IMR-90 (cell line): ENCODE data around the gene SCGB1C1. TPM values are rescaled to one million over a fixed set of nuclear protein-coding genes. Genes with fewer than 3 reads are reported as not detected.

Experiments
- ATAC-seq: fragments of 200-7000 bp; cut with Tn5 transposase; 2 replicates; pipeline ENCODE4 v1.9.1; 2020; ENCODE audit warnings: low read depth, mild to moderate bottlenecking, moderate library complexity
- BruUV-seq: library from RNA; stranded (reverse); fragments of 400-500 nt; replicated peaks from 2 replicates; lab custom pipeline; 2021; lab: Mats Ljungman, UMichigan
- CTCF ChIA-PET: fragments of 300-600 bp; formaldehyde crosslinking; extraction: SDS; loops from one replicate; lab custom pipeline; 2021; ENCODE audit warnings: antibody characterized with exemption; lab: Yijun Ruan, JAX
- POLR2A ChIA-PET: fragments of 300-600 bp; sonication (Branson Sonifier 250); formaldehyde crosslinking; loops from one replicate; lab custom pipeline; 2022; ENCODE audit warnings: antibody characterized with exemption; ENCODE audit not compliant: unreplicated experiment; lab: Charles Lee
- DNase-seq: peaks from one replicate; pipeline ENCODE4 v3.0.0; 2013
- H2AFZ ChIP-seq: replicated peaks from 2 replicates; pipeline ENCODE3; 2013; ENCODE audit warnings: low read length, mild to moderate bottlenecking; ENCODE audit not compliant: poor library complexity
- H2AK5ac ChIP-seq: 2 replicates; pipeline ENCODE4 v1.6.1; 2013; ENCODE audit warnings: low read depth, low read length, inconsistent platforms
- H2AK9ac ChIP-seq: replicated peaks from 2 replicates; pipeline ENCODE3; 2013; ENCODE audit warnings: mild to moderate bottlenecking, low read depth, low read length, moderate library complexity; ENCODE audit not compliant: poor library complexity
- H2BK120ac ChIP-seq: 2 replicates; pipeline ENCODE4 v1.6.1; 2013; ENCODE audit warnings: low read depth, low read length, inconsistent platforms
- H2BK15ac ChIP-seq: 3 replicates; pipeline ENCODE4 v1.6.1; 2013; ENCODE audit warnings: low read depth, low read length, inconsistent platforms
- H2BK20ac ChIP-seq: 2 replicates; pipeline ENCODE4 v1.6.1; 2013; ENCODE audit warnings: low read depth, mild to moderate bottlenecking, inconsistent platforms, low read length, moderate library complexity
- H2BK5ac ChIP-seq: 2 replicates; pipeline ENCODE4 v1.6.1; 2013; ENCODE audit warnings: mild to moderate bottlenecking, low read depth, low read length, inconsistent platforms; ENCODE audit not compliant: poor library complexity, severe bottlenecking
- H3K14ac ChIP-seq: replicated peaks from 2 replicates; pipeline ENCODE4 v1.6.1; 2013; ENCODE audit warnings: low read depth, low read length, inconsistent platforms
- H3K18ac ChIP-seq: 2 replicates; pipeline ENCODE4 v1.6.1; 2013; ENCODE audit warnings: low read depth, low read length, control low read depth
- H3K23ac ChIP-seq: 2 replicates; pipeline ENCODE4 v1.6.1; 2013; ENCODE audit warnings: low read depth, low read length, inconsistent platforms
- H3K27ac ChIP-seq: 2 replicates; pipeline ENCODE4 v1.5.1; 2013; ENCODE audit warnings: mild to moderate bottlenecking, control low read depth, low read length; ENCODE audit not compliant: insufficient read depth
- H3K27me3 ChIP-seq: 2 replicates; pipeline ENCODE4 v1.6.1; 2013; ENCODE audit warnings: low read length; ENCODE audit not compliant: control insufficient read depth, insufficient read depth
- H3K36me3 ChIP-seq: 2 replicates; pipeline ENCODE4 v1.6.1; 2013; ENCODE audit warnings: low read length, mixed read lengths; ENCODE audit not compliant: control insufficient read depth, insufficient read depth
- H3K4ac ChIP-seq: 2 replicates; pipeline ENCODE4 v1.6.1; 2013; ENCODE audit warnings: low read depth, low read length, inconsistent platforms
- H3K4me1 ChIP-seq: 2 replicates; pipeline ENCODE4 v1.6.1; 2013; ENCODE audit warnings: low read length, mixed read lengths; ENCODE audit not compliant: control insufficient read depth, insufficient read depth
- H3K4me2 ChIP-seq: 2 replicates; pipeline ENCODE4 v1.6.1; 2013; ENCODE audit warnings: low read depth, mild to moderate bottlenecking, control low read depth, low read length, moderate library complexity
- H3K4me3 ChIP-seq: 2 replicates; pipeline ENCODE4 v1.5.1; 2013; ENCODE audit warnings: low read depth, mild to moderate bottlenecking, control low read depth, low read length, moderate library complexity; ENCODE audit not compliant: insufficient read depth
- H3K56ac ChIP-seq: 2 replicates; pipeline ENCODE4 v1.6.1; 2013; ENCODE audit warnings: low read length, inconsistent platforms; ENCODE audit not compliant: insufficient read depth; ENCODE audit errors: extremely low read depth
- H3K79me1 ChIP-seq, 2 experiments: 2 replicates each; pipeline ENCODE4 v1.6.1; 2013; ENCODE audit warnings: low read length in 2 of 2, inconsistent platforms in 1 of 2, low read depth in 1 of 2
- H3K9ac ChIP-seq: 2 replicates; pipeline ENCODE4 v1.6.1; 2013; ENCODE audit warnings: low read depth, low read length, control low read depth
- H3K9me1 ChIP-seq: 2 replicates; pipeline ENCODE4 v1.6.1; 2013; ENCODE audit warnings: low read length, inconsistent platforms; ENCODE audit not compliant: insufficient read depth
- H3K9me3 ChIP-seq: 2 replicates; pipeline ENCODE4 v1.6.1; 2013; ENCODE audit warnings: low read length; ENCODE audit not compliant: control insufficient read depth, insufficient read depth
- H4K20me1 ChIP-seq: 2 replicates; pipeline ENCODE4 v1.6.1; 2013; ENCODE audit warnings: low read length, inconsistent platforms; ENCODE audit not compliant: insufficient read depth
- H4K5ac ChIP-seq: 2 replicates; pipeline ENCODE4 v1.6.1; 2013; ENCODE audit warnings: mild to moderate bottlenecking, low read depth, low read length, control low read depth
- H4K8ac ChIP-seq, 2 experiments: 2 replicates each; pipeline ENCODE4 v1.6.1; 2013; ENCODE audit warnings: low read depth in 2 of 2, low read length in 2 of 2, control low read depth in 1 of 2, inconsistent platforms in 1 of 2
- H4K91ac ChIP-seq: 2 replicates; pipeline ENCODE4 v1.6.1; 2013; ENCODE audit warnings: low read depth, low read length, inconsistent platforms; ENCODE audit not compliant: insufficient read depth
- MAZ ChIP-seq: IDR thresholded peaks from 2 replicates; pipeline ENCODE4 v1.6.1; 2012; ENCODE audit warnings: low read depth, mild to moderate bottlenecking, low read length, improper control_type of control experiment, moderate library complexity, borderline replicate concordance
- RCOR1 ChIP-seq: IDR thresholded peaks from 2 replicates; pipeline ENCODE4 v1.6.1; 2012; ENCODE audit warnings: mild to moderate bottlenecking, low read length, improper control_type of control experiment; ENCODE audit not compliant: insufficient replicate concordance
- WGBS, 2 experiments: methylation state at CpG; one replicate each; pipeline versions ENCODE4 v1.1.5 to v1.1.7; 2013; ENCODE audit warnings: missing lambda C conversion rate in 2 of 2; ENCODE audit not compliant: insufficient read length in 1 of 2; ENCODE audit errors: extremely low coverage in 2 of 2; 5-methylcytosine and 5-hydroxymethylcytosine counted together
- dilution Hi-C: fragments of 300-500 bp; cut with HindIII; formaldehyde crosslinking; loops from one replicate; pipeline ENCODE4 v1.14.3; 2018; ENCODE audit warnings: low sequenced_read_pairs; ENCODE audit not compliant: unreplicated experiment
- in situ Hi-C: fragments of 300-500 bp; cut with MboI; formaldehyde crosslinking; loops from 3 replicates; pipeline ENCODE4 v1.14.3; 2019; ENCODE audit warnings: low sequenced_read_pairs, inconsistent platforms, mixed read lengths
- intact Hi-C: fragments of 100-400 bp; cut with micrococcal nuclease; formaldehyde crosslinking; loops from 2 replicates; pipeline ENCODE4 v1.10.0; 2022
- polyA plus RNA-seq, 3 experiments: library from polyadenylated mRNA; depleted of rRNA; stranded (reverse); fragments of >200 nt; gene quantifications; 2 replicates each; pipeline ENCODE4 v1.2.3, GENCODE V29; 2012; ENCODE audit warnings: low replicate concordance in 1 of 3
- total RNA-seq: library from RNA; depleted of rRNA; stranded (reverse); fragments of >200 nt; gene quantifications from 2 replicates; pipeline ENCODE4 v1.2.3, GENCODE V29; 2012

Gene SCGB1C1
- total and polyA plus RNA-seq, 2 of the 4 experiments (the other 2 are of a cell fraction): not detected

GRCh38 chr11:209275-210121 is 16.6 kb downstream of the SCGB1C1 start:
- H3K27me3 ChIP-seq: no peaks in the 10 kb centered on the region
- in situ Hi-C loops: no loop called here
- peaks cover 25% of the 10 kb centered on the region for H3K4me1 ChIP-seq
- H3K56ac ChIP-seq: peak overlapping the region; percentile 77
- H3K4ac ChIP-seq: peak overlapping the region; percentile 97
- H3K79me1 ChIP-seq: peaks cover 41 to 85% of the 10 kb centered on the region in 2 experiments
- H3K18ac ChIP-seq: peak overlapping the region; percentile 36; the same call in 1 of the 2 replicates
- no peak for ATAC-seq
- no peaks in the 10 kb centered on the region for H3K9me3 ChIP-seq
- 63% methylated on average over 23 of the region's 29 CpGs; no CpG with 5 or more reads in 1 of the 2 experiments for WGBS, 2 experiments
- TF ChIP-seq MAZ: 0 out of 2 replicates have a peak, but pooled peaks have one; percentile 24
- no peak for TF ChIP-seq RCOR1
- peaks cover 78% of the 10 kb centered on the region for H4K20me1 ChIP-seq
- dilution Hi-C loops: no loop called here
- peak overlapping the region; percentile 82 for H3K27ac ChIP-seq
- H4K5ac ChIP-seq: peak overlapping the region; percentile 60
- H2BK20ac ChIP-seq: peak overlapping the region; percentile 53
- no peak for DNase-seq
- peak overlapping the region; percentile 80 for H3K23ac ChIP-seq
- H2AFZ ChIP-seq: peak overlapping the region; percentile 77
- peak overlapping the region; percentile 93 for H4K91ac ChIP-seq
- peak overlapping the region; percentile 79 to 90 for H4K8ac ChIP-seq
- TSS peak; percentile 62 for BruUV-seq
- peak overlapping the region; percentile 90 for H3K9ac ChIP-seq
- H3K36me3 ChIP-seq: peaks cover 62% of the 10 kb centered on the region
- ChIA-PET CTCF (no interaction called here), POLR2A (no interaction called here)
- peak overlapping the region; percentile 97 for H2AK5ac ChIP-seq
- peak overlapping the region; percentile 86 for H2BK120ac ChIP-seq
- peaks cover 22% of the 10 kb centered on the region for H3K9me1 ChIP-seq
- H3K4me2 ChIP-seq: peak overlapping the region; percentile 83
- H3K14ac ChIP-seq: peak overlapping the region; percentile 88
- H2BK5ac ChIP-seq: peak overlapping the region; percentile 91
- intact Hi-C loops: loop anchor here (5.0 kb wide), 3 partner anchors 98 to 308 kb away; partner anchors contain the start of gene IFITM2
- H3K4me3 ChIP-seq: peak overlapping the region; percentile 70
- H2AK9ac ChIP-seq: peak overlapping the region; percentile 99
- H2BK15ac ChIP-seq: peak overlapping the region; percentile 87
